Prostate gland (tissue), 2 donors: Measurements from ENCODE around the gene PTRHD1. TPM values are rescaled to one million over a fixed set of nuclear protein-coding genes. Genes with fewer than 3 reads are reported as not detected.

Source experiments
- DNase-seq: peaks from one replicate; pipeline ENCODE4 v3.0.0-alpha.2; 2019; ENCODE audit warnings: low spot score
- H3K27ac ChIP-seq, 2 donors: fragments of 200-600 bp; sonication (generic); 2 replicates each; pipeline ENCODE4 v1.5.1; 2017 to 2019
- H3K27me3 ChIP-seq: fragments of 200-600 bp; sonication (generic); replicated peaks from 2 replicates; pipeline ENCODE4 v1.5.1; 2019; ENCODE audit not compliant: insufficient read depth
- H3K36me3 ChIP-seq, 2 donors: fragments of 200-600 bp; sonication (generic); 1 replicate in 1 of 2; 2 replicates in 1 of 2; pipeline versions ENCODE4 v1.5.1 to v1.8.1; 2017 to 2019
- H3K4me1 ChIP-seq: fragments of 200-600 bp; sonication (generic); replicated peaks from 2 replicates; pipeline ENCODE4 v1.5.1; 2019
- H3K4me3 ChIP-seq, 2 donors: fragments of 200-600 bp; sonication (generic); 2 replicates each; pipeline ENCODE4 v1.5.1; 2017 to 2019
- H3K9me3 ChIP-seq: fragments of 200-600 bp; sonication (generic); 2 replicates; pipeline ENCODE4 v1.5.1; 2017
- CTCF ChIP-seq, 4 experiments: fragments of 200-600 bp in 2 of 4; fragments of 450-650 bp in 2 of 4; sonication (generic) in 2 of 4; IDR thresholded peaks; 1 replicate in 3 of 4; 2 replicates in 1 of 4; pipeline ENCODE4 v1.5.1; 2016 to 2019; ENCODE audit warnings: antibody characterized with exemption in 4 of 4, mild to moderate bottlenecking in 2 of 4, moderate library complexity in 2 of 4
- POLR2A ChIP-seq: fragments of 450-650 bp; IDR thresholded peaks from one replicate; pipeline ENCODE4 v1.6.1; 2016; ENCODE audit warnings: antibody characterized with exemption, mild to moderate bottlenecking
- POLR2AphosphoS5 ChIP-seq: sonication (generic); formaldehyde crosslinking; IDR thresholded peaks from one replicate; pipeline ENCODE4 v1.6.1; 2017; ENCODE audit warnings: antibody characterized with exemption
- WGBS: methylation state at CpG from one replicate; pipeline ENCODE4 v1.1.5; 2018; 5-methylcytosine and 5-hydroxymethylcytosine counted together
- intact Hi-C: fragments of 100-400 bp; cut with DNase I; formaldehyde crosslinking; loops from one replicate; pipeline ENCODE4 v1.14.2; 2022
- total RNA-seq, 2 donors: library from RNA; depleted of rRNA; stranded (reverse); fragments of >200 nt; gene quantifications; one replicate each; pipeline ENCODE4 v1.1.0, GENCODE V29; 2016

PTRHD1 gene
- total RNA-seq, 2 donors from 2014 or later: 33.9 to 38.6 TPM

- H3K4me3 ChIP-seq: no peak overlapping the region
- H3K27me3 ChIP-seq: no peaks in the 10 kb centered on the region
- H3K9me3 ChIP-seq: no peaks in the 10 kb centered on the region
- no peaks in the 10 kb centered on the region for H3K4me1 ChIP-seq
- H3K27ac ChIP-seq: no peak overlapping the region
- no peak for DNase-seq
- 92% methylated on average over 5 of the region's 5 CpGs for WGBS
- no peaks in the 10 kb centered on the region for H3K36me3 ChIP-seq
- TF ChIP-seq POLR2A (no peak), POLR2AphosphoS5 (no peak), CTCF (IDR thresholded peaks at IDR 0.05) (no peak)
- intact Hi-C loops: no loop called here
These were observed 31.3 kb downstream of the PTRHD1 start for GRCh38 chr2:24761866-24762265.

DNA sequence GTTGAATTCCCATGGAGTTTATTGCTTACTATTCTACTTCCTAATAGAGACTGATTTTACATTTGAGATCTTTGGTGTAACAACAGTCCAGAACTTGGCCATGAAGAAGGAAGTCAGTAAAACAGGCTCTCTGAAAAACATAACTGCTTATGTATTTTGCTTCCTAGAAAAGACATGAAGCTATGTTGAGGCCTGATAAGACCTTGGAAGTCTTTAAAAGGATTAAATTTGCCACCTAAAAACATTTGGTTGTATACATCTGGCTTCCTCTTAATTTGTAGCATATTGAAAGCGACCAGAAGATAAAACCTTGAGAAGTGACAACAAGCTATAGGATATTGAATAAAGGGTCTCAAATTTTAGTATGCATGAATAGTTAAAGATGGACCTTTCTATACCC, 36.4 kb downstream of the PTRHD1 start:
- TF ChIP-seq POLR2AphosphoS5 (no peak), POLR2A (no peak), CTCF (IDR thresholded peaks at IDR 0.05) (no peak)
- H3K27ac ChIP-seq: no peak overlapping the region
- no peak for DNase-seq
- no peaks in the 10 kb centered on the region for H3K9me3 ChIP-seq
- no peaks in the 10 kb centered on the region for H3K4me1 ChIP-seq
- WGBS: 98% methylated on average over 1 of the region's 1 CpG
- H3K36me3 ChIP-seq: no peaks in the 10 kb centered on the region
- intact Hi-C loops: no loop called here
- no peaks in the 10 kb centered on the region for H3K27me3 ChIP-seq
- no peak overlapping the region for H3K4me3 ChIP-seq

- no peaks in the 10 kb centered on the region for H3K9me3 ChIP-seq
- no peak for DNase-seq
- no peaks in the 10 kb centered on the region for H3K27me3 ChIP-seq
- intact Hi-C loops: no loop called here
- H3K36me3 ChIP-seq: no peaks in the 10 kb centered on the region
- no peaks in the 10 kb centered on the region for H3K4me1 ChIP-seq
- 80% methylated on average over 3 of the region's 3 CpGs for WGBS
- no peak overlapping the region for H3K4me3 ChIP-seq
- H3K27ac ChIP-seq: no peak overlapping the region
- no peak for TF ChIP-seq POLR2AphosphoS5
- TF ChIP-seq POLR2A: no peak
- TF ChIP-seq CTCF (IDR thresholded peaks at IDR 0.05): no peak
These were observed 38.0 kb downstream of the PTRHD1 start for GRCh38 chr2:24754985-24755705.

- no peak for DNase-seq
- H3K4me1 ChIP-seq: no peaks in the 10 kb centered on the region
- 96% methylated on average over 7 of the region's 7 CpGs for WGBS
- H3K27me3 ChIP-seq: no peaks in the 10 kb centered on the region
- H3K27ac ChIP-seq: no peak overlapping the region
- H3K4me3 ChIP-seq: no peak overlapping the region
- no peak for TF ChIP-seq POLR2A
- no peak for TF ChIP-seq CTCF (IDR thresholded peaks at IDR 0.05)
- TF ChIP-seq POLR2AphosphoS5: no peak
- no peaks in the 10 kb centered on the region for H3K36me3 ChIP-seq
- H3K9me3 ChIP-seq: no peaks in the 10 kb centered on the region
- intact Hi-C loops: no loop called here
These were observed 44.0 kb downstream of the PTRHD1 start for GRCh38 chr2:24749069-24749691.

DNA sequence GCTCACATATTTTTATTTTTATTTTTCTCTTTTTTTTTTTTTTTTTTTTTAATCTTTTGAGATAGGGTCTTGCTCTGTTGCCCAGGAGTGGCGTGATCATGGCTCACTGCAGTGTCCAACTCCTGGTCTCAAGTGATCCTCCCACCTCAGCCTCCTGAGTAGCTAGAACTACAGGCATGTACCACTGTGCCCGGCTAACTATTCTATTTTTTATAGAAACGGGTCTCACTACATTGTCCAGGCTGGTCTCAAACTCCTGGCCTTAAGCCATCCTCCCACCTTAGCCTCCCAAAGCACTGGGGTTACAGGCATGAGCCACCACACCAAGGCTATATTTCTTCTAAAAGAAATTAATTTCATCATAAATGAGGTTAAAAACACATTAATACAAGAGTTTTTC, 45.9 kb downstream of the PTRHD1 start:
- WGBS: 91% methylated on average over 3 of the region's 3 CpGs
- intact Hi-C loops: no loop called here
- TF ChIP-seq POLR2A (no peak), CTCF (IDR thresholded peaks at IDR 0.05) (no peak), POLR2AphosphoS5 (no peak)
- no peak overlapping the region for H3K4me3 ChIP-seq
- no peaks in the 10 kb centered on the region for H3K36me3 ChIP-seq
- no peaks in the 10 kb centered on the region for H3K4me1 ChIP-seq
- no peak for DNase-seq
- H3K27ac ChIP-seq: no peak overlapping the region
- no peaks in the 10 kb centered on the region for H3K9me3 ChIP-seq
- H3K27me3 ChIP-seq: no peaks in the 10 kb centered on the region
